AG08395 (cell line): Measurements from ENCODE around the gene GSG1L.
"Not testable (repeated sequence)": the region's sequence is repeated elsewhere in the genome, so short reads cannot be mapped to it uniquely, and the experiment has no call there.

Experiments used
- DNase-seq: peaks from one replicate; pipeline ENCODE4 v3.0.0; 2012; ENCODE audit warnings: mixed read lengths, low spot score

GSG1L gene

DNA sequence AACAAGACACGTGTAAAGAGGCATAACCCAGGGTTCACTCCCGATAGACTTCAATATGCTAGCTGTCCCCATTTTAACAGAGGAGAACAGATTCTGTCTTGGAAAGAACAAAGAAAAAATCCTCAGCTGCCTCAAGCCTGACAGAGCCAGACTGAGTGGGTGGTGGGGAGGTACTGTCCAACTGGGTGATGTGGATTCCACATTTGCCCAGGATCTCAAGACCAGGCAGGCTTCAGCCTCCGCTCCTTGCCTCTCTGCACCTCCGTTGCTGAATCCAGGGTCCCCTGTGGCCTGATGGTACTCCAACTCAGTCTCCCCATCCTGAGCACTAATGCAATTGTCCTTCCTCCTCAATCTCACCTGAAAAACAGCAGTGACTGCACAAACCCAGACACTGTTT lies 163.8 kb downstream of the GSG1L start:
- no peak for DNase-seq

DNA sequence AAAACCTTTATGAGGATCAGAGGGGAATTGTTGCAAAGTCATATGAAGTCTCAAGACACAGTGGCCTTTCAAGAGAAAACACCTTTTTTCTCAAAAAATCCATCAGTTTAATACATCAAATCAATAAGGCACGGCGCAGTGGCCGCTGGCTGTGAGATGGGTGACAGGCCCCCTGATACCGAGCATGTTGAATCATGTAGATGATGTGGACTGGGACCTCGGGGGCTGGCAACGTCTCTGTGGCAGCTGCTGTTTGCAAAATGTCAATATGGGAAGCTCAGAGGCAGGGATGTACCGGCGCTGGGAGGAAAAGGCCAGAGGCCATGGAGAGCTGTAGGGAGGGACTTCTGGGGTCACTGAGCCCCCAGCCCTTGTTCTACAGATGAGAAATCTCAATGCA lies 169.1 kb downstream of the GSG1L start:
- DNase-seq = no peak

DNA sequence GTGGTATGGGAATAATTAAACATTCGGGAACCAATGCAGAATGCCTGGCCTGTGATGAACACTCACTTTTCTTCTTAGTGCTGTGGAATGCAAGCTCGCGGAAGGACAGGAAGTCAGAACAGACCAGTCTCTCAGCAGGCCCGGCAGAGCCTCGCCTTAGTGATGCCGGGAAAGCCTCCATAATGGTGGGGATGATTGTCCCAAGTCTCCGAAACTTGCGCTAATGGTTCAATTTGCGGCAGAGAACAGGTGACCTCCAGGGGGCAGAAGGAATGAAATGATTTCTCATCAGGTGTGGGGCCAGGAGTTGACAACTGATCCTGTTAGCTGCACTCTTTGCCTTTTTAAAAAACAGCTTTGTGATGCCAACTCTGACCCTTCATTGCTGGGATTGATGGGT lies 170.6 kb downstream of the GSG1L start:
- DNase-seq = no peak

DNA sequence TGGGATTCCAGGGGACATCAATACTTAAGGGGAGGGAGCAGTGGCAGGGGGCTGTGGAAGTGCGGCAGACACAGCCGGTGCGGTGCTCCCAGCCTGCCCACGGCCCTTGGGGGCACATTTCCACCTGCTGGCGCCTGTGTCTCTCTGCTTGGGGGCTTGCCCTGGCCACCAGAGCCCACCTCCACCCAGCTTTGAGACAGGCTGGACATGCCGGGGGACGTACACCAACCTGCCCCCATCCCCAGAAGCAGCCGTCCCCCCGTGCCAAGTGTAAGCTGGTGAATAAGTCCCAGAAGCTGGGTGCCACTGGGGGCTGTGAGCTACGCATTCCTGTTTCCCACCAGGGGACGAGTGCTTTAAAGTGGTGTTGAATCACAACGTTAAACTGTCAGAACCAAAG lies 172.6 kb downstream of the GSG1L start:
- DNase-seq = no peak

DNA sequence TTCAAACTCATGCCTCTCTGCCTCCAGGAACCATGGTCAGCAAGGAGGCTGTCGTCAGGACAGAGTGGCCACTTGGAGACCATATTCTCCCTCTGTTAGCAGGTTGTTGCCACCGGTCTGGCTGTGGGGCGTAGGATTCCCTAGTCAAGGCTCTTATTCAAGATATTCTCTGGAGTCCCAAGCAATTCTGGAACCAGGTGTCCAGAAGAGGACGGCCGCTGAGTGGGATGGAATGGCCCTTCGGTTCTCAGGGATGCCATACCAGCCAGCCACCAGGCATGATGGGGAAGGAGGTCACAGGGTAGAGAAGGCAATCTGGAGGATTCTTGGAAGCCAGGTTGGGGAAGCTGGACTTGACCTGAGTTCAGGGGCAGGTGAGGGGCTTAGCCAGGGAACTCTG lies 173.5 kb downstream of the GSG1L start:
- DNase-seq = no peak

DNA sequence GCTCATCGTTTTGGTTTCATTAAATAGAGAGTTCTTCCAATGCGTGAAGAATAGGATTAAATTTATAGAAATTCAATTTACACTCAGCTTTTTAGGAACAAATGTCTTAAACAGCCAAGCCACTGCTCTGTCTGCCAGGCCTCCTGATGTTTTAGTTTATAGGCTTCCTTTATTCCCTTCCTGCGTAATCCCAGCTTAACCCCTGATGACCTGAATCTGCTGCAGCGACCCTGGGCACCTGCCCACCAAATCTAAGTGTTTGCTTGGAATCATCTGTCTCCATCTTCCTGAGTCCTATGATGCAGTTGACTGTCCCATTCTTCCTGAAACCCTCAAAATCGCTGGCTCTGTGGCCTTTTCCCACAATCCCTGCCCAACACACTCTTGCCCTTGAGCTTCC lies 179.9 kb downstream of the GSG1L start:
- DNase-seq = no peak

DNA sequence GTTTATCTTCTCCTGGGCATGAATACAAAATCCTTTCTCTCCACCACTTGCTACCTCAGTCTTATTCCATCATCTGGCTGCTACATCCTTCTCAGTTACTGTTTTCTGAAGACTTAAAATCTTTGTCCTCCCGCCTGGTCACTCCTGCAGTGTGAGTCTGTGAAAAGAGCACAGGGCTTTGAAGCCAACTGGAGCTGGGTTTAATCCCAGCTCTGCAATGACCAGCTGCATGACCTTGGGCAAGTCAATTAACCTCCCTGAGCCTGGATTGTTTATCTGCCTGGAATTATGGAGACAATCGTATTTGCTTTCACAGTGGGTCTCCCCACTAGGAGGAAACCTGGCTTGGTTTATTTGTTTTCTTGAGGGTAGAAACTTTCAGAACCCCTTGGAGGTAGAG lies 183.2 kb downstream of the GSG1L start:
- no peak for DNase-seq

DNA sequence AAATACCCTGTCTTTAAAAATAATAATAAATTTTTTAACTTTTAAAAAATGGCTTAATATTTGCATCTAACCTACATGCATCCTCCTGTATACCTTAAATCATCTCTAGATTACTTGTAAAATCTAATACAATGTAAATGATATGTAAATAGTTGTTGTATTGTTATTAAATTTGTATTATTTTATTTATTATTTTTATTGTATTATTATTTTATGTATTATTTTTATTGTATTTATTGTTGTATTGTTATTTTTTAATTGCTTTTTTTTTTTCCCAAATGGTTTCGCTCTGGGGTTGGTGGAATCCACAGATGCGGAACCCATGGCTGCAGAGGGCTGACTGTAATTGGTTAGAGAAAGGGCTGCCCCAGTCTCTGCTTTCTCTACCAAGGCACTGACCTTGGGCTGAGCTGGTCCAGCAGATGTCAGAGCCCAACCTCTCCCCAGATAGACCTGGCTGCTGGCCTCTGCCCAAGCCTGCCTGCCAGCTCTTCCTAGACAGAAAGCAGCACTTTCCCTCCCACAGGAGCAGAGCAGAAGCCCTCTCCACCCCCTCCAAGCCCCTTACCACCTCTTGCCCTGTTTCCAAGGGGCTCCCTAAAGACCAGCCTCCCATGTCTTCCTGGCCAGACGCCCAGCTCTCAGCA lies 183.8 kb downstream of the GSG1L start:
- no peak for DNase-seq

DNA sequence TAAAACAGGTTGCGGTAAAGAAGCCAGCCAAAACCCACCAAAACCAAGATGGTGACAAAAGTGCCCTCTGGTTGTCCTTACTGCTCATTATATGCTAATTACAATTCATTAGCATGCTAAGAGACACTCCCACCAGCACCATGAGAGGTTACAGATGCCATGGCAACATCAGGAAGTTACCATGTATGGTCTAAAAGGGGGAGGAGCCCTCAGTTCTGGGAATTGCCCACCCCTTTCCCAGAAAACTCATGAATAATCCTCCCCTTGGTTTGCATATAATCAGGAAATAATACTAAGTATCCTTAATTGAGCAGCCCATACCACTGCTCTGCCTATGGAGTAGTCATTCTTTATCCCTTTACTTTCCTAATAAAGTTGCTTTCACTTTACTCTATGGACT lies 190.9 kb downstream of the GSG1L start:
- DNase-seq = not testable (repeated sequence)

DNA sequence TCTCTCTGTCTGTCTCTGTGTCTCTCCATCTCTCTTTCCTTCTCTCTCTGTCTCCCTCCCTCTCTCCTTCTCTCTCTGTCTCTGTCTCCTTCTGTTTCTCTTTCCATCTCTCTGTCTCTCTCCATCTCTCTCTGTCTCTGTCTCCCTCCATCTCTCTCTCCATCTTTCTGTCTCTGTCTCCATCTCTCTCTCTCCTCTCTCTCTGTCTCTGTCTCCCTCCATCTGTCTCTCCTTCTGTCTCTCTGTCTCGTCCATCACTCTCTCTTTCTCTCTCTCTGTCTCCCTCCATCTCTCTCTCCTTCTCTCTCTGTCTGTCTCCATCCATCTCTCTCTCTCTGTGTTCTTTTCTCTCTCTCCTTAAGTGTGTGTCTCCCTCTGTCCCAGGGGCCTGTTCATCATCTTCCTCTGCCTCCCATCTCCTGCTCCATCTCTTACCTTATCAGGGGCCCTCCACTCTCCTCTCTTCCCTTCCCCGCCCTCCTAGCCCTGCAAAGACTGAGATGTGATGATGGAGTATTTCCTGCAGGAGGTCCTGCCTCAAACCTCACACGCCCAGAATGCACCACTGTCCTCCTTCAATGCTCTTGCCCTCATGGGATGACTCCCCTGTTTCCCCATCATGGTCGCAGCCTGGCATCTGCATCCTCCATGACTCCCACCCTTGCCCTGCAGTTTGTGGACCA lies 193.3 kb downstream of the GSG1L start:
- DNase-seq = no peak

DNA sequence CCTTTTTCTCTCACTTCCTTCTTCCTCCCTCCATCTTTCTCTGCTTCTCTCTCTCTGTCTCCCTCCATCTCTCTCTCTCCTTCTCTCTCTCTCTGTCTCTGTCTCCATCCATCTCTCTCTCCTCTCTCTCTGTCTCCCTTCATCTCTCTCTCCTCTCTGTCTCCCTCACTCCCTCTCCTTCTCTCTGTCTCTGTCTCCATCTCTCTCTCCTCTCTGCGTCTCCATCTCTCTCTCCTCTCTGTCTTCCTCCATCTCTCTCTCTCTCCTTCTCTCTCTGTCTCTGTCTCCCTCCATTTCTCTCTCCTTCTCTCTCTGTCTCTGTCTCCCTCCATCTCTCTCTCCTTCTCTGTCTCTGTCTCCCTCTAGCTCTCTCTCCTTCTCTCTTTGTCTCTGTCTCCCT lies 194.1 kb downstream of the GSG1L start:
- no peak for DNase-seq

DNA sequence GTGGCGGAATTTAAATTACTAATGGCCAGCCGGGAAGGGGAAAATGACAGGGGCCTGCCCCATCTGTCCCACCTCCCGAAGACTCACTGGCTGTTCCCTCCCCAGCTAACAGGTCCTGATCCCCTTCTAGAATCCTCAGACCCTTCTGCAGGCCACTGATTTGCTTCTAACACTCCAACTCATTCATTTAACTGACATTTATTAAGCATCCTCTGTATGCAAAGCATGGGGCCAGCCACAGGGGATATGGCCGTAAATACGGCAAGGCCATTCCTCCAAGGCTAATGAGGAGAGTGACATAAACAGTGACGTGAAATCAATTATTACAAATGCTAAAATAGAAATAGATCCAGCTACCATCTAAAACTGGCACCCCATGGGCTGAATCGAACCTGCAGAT lies 195.3 kb downstream of the GSG1L start:
- DNase-seq = no peak

DNA sequence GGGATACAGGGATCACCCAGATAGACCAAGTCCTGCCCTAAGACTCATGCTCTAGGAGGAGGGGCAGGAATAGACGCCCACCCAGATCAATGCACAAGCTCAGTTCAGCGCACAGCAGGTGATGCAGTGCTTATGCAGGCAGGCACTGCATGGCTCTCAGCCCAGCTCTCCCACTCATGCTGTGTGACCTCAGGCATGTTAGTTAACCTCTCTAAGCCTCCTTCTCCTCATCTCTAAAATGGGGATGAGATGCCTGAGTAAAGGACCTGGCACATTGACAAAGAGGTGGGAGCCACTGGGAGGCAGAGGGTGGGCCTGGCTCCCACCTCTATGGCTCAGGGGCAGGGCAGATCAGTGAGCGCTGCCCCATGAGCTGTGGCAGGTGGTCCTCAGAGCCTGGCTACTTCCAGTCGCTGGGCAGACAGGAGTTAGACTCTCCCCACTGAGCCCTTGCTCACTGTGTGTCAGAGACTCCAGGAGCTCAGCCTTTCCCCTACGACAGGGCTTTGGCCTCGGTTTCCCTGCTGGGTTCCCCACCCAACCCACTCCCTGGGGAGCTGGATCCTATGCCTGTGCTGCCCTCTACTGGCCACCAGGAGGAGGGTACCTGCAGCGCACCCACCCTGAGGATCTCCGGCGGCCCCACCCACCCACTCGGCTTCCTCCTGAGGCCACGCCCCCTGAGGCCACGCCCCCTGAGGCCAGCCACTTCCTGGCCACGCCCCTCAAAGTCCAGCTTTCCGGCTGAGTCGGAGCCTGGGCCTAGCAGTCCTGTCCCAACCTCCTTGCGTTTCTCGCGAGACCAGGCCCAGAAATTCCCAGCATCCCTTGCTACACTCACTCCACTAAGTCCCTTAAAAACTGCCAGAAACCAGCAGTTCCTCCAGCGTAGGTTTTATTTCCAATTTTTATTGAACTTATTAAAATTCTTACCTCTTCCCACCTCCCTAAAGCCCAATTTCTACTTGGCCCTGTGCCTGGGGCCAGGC lies 196.1 kb downstream of the GSG1L start:
- peak; percentile 83 for DNase-seq

DNA sequence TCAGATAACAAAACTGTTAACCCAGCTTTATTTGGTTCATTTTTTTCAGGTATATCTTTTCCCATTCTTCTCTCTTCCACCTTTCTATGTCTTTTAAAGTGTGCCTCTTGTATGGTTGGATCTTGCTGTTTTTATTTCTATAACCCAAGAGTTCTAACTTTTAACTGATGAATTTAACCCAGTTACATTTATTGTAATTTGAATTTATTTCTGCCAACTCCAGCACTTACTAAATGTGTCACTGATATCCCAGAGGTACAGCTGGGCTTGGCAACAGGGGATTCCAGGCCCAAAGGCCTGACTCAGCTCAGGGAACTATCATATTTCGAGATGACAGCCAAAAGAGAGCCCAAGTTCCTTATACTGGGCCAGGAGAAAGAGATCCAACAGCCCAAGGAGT lies 200.1 kb downstream of the GSG1L start:
- no peak for DNase-seq

DNA sequence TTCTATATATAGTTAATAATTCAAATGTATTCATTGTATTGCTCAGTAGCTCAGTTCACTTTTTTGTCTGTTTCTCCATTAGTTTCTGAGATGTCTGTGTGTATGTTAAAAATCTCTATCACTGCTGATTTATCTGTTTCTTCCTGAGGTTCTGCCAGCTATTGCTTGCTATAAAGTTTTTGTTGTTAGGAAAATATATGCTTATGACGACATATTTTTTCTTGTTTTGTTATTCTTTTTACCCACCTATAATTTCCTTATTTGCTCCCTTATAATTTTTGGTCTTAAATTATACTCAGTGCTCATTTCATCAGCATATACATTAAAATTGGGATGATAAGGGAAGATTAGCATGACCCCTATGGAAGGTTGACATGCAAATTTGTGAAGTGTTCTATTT lies 200.6 kb downstream of the GSG1L start:
- DNase-seq = no peak

DNA sequence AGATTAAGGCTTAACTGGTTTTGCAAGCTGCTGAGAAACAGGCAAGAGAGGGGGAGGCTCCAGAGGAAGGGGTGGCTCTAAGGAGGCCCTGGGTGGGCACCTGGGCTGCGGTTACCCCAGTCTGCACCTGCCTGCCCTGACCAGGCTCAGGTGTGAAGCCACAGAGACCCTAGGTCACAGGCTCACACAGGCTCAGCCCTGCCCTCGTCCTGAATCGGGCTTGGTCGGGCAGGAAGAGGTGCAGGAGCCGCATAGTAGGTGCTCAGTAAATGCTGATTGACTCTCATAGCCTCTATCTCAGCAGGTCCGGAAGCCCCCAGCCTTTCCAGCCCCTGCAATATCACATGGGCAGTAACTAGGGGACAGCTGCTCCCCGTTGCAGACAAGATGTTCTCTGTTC lies 203.4 kb downstream of the GSG1L start:
- DNase-seq = no peak

DNA sequence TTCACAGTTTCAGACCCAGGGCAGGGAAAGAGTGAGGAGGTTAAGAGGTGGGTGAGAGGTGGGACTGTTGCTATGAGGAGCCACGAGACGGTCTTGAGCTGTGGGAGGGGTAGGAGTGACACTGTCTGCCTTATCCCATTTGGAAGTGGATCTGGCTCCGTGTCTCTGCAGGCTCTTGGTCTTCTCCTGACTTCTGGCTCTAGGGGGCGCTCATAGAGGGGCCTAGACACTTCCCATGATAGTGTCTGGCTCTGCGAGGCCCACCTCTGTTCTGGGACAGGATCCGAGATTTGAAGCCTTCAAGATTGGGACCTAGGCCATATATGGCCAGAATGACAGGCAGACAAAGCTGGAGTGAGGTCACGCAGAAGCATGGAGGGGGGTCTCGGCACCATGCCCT lies 204.5 kb downstream of the GSG1L start:
- DNase-seq = no peak

DNA sequence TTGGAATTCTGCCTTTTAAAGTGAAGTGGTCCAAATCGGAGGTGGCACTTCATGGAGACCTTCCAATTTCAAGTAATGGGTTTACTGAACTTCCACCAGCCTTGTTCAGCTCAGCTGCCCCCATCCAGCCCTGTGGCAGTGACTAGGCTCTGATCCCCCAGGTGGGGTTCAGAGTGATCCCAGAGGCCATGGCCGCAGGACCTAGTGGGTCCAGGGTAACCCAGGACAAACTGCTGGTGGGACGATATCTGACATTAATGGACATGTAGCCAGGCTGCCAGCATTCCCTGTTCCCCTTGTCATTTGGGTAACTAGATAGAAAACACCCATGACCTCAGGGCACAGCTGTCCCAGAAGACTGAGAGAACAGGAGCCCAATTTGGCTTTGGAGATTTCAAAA lies 209.9 kb downstream of the GSG1L start:
- no peak for DNase-seq

DNA sequence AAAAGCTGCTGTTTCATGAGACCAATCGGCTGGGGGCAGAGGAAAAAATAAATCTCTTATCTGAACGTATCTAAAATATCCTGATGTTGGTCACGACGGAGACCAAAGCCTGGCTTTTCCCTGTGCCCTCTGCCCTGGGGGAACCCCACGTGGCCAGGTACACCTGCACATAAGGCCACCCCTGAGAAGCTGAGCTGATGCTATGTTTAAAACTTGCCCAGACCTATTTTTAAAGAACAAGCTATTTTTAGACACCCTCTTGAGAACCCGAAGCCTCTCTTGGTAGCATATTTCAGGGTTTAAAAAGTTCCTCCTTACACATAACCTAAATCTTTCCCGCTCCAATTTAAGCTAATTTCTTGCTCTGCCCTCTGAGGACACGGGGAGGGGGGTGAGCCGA lies 210.4 kb downstream of the GSG1L start:
- DNase-seq = no peak

DNA sequence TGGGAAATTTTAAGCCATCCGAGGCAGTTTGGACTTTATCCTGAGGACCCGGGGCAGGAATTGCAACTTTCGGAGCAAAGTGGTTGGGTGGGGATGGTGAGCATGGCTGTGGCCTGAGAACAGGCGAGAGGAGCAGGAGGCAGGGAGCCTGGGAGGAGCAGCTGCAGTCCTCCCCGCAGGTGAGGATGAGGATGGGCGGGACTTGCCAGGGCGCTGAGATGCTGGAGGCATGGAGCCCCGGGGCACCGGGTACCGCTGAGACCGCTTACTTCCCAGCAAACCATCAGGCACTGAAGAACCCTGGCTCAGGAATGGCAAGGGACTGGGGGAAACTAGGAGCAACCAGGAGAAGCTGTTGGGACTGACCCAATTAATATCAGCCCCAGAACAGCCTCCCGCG lies 210.8 kb downstream of the GSG1L start:
- no peak for DNase-seq

DNA sequence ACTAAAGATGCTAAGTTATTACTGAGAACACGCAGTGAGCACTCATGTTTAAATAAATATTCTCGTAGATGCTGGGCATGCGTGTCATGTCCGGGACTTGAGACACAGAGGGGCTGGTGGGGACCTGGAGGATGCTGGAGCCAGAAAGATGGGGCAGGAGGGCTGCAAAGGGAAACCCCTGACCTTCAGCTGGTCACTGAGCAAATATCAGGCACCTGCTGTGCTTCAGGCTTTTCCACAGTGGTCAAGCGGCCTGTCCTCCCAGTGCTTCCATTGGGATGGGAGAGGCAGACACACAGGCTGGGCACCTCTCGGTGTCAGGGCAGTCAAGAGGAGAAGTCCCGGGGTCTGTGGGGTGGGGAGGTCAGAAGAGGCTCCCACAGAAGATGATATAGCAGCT lies 211.4 kb downstream of the GSG1L start:
- no peak for DNase-seq

DNA sequence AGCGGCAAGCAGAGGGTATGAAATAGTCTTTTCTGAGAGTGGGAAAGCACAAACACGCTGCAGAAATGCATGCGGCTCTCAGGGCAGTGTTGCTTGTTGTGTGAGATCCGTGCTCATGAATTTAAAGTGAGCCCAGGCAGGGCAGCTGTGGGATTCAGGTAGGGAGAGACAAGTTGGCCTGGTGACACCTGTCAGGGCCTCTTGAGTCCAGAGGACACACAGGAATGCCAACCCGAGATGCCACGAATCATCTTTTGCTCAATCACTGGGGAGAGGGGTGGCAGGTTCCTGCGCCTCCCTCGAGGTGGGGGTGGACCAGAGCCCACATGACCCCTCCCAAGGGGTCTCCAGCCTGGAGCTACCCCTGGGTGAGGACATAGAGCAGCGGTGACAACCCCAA lies 211.9 kb downstream of the GSG1L start:
- no peak for DNase-seq

DNA sequence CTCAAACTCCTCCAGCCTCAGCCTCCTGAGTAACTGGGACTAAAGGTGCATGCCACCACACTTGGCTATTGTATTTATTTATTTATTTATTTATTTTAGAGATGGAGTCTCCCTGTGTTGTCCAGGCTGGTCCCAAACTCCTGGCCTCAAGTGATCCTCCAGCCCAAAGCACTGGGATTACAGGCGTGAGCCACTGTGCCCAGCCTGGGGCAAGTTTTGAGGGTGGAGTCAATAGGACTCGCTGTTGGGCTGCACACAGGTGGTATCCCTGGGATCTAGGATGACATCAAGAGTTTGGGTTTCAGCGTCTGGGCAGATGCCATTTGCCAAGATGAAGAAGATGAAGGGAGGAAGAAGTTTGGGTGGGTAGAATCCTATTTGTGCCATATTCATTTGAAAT lies 213.9 kb downstream of the GSG1L start:
- DNase-seq = no peak
